ENCODE measurements around the gene PCSK2.

The PCSK2 gene

GRCh38 chr20:17248224-17248623, 21.4 kb downstream of the PCSK2 start:
- DNase-seq (ENCODE audit: low read depth in 2 of 2) = no peak

DNA sequence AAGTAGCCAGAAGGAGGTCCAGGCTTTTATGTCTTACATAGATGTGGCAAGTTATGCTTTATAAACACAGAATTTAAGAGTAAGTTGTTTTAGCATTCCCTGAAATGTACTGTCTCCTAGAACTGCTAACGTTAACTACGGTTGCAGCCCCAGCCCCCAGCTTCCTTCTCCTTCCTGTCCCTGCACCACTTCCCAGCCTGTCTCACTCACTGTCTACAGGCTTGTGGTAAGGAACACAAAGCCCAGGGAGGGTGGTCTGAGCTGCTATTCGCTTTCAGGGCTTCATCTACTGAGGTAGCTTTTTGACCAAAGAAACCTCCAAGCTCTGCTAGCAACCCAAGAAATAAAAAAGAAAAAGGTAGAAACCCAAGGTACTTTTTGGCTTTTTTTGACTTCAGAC, 35.9 kb downstream of the PCSK2 start:
- DNase-seq (ENCODE audit: low read depth in 2 of 2) = no peak

DNA sequence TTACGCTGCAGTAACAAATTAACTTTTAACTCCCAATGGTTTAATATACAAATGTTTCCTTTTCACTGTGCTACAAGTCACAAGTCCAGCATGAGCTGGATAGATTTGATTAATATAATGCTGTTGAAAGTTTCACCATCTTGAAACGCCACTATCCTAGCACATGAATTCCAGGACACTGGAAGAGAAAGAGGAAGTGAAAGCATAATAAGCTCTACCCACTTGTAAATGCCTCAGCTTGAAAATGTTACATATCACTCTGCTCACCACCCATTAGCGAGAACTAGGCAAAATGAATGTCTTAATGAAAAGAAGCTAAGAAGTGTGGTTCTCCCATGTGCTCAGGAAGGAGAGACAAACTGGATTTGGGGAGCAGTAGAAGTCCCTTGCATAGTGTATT, 46.9 kb downstream of the PCSK2 start:
- no peak for DNase-seq (ENCODE audit: low read depth in 2 of 2)

- no peak for DNase-seq (ENCODE audit: low read depth in 2 of 2)
Observed at GRCh38 chr20:17276101-17276500, 49.3 kb downstream of the PCSK2 start.

DNA sequence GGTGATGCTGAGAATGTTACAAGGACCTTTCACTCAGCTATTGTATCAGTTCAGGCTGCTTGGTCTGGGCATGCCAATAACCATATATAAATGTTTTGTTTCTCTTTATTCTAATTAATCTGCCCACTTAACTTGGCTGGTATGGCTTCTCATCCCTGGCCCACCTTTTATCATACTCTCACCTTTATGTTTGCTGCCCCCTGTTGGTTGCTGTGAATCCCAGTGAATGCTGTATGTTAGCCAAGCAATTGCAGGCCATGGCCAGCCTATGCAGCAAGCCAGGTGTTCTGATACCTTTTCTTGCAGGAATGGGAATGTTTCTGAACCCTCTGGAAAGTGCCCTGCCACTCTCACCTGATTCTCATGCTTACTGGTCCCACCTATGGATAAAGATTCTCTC, 54.6 kb downstream of the PCSK2 start:
- no peak for DNase-seq (ENCODE audit: low read depth in 2 of 2)

- no peak for DNase-seq (ENCODE audit: low read depth in 2 of 2)
Observed at GRCh38 chr20:17282501-17282900, 55.7 kb downstream of the PCSK2 start.

DNA sequence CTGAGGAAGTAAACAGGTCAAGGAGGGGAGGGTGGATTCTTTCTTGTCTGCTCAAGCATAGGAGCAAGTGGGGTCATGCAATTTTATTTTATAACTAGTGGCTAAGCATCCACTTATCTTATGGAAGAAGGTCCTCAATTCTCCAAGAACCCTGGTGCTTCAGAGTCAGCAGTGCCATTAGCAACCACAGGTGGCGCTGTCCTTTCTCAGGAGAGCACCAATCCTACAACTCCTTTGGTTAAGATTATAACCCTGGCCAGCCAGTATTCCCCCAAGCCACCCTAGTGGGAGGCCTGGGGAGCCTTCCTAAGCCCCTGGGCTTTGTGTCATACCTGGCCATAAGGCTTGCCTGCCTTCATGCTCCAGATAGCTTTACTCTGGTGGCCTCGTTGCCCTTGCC, 60.7 kb downstream of the PCSK2 start:
- no peak for DNase-seq (ENCODE audit: low read depth in 2 of 2)

DNA sequence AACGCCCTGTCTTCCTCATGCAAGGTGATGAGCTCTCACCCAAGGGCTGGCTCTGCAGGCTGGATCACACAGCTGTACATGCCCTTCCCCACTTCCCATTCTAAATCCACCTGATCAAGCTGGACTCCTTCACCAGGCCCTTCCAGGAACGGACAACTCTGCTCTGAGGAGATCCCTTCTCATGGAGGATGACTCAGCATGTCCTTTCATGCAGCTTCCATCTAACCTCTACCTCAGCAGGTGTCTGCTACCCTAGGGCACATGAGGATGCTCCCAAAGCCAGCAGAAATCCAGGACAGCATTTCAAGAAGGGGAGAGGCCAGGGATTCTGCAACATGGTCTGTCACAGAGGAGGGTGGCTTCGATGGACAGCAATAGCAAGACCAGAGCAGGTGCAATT, 61.2 kb downstream of the PCSK2 start:
- DNase-seq (ENCODE audit: low read depth in 2 of 2) = no peak

- no peak for DNase-seq (ENCODE audit: low read depth in 2 of 2)
Observed at GRCh38 chr20:17295151-17295726, 68.4 kb downstream of the PCSK2 start.

- no peak for DNase-seq (ENCODE audit: low read depth in 2 of 2)
Observed at GRCh38 chr20:17295991-17296390, 69.2 kb downstream of the PCSK2 start.

- DNase-seq (ENCODE audit: low read depth in 2 of 2) = no peak
Observed at GRCh38 chr20:17298171-17298570, 71.3 kb downstream of the PCSK2 start.

GRCh38 chr20:17298751-17299150, 71.9 kb downstream of the PCSK2 start:
- no peak for DNase-seq (ENCODE audit: low read depth in 2 of 2)

GRCh38 chr20:17300113-17300512, 73.3 kb downstream of the PCSK2 start:
- no peak for DNase-seq (ENCODE audit: low read depth in 2 of 2)

DNA sequence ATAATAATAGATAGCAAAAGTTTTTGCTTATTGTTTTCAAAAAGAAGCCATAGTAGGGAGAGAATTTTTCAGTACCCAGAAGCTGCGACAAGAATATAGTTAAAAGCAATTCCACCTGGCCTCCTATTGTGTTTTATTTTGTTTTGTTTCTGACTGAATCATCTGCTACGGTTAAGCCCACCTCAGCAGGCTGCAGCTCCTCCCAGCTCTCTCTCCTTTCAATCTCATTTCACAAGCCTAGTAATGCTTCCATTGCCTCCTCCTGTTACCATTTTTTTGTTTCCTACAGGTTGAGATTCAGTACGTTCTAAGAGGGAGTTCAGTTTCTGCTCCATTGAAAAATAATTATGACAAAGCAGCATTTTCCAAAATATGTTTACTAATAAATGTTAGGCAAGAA, 77.9 kb downstream of the PCSK2 start:
- DNase-seq (ENCODE audit: low read depth in 2 of 2) = no peak

GRCh38 chr20:17306427-17306826, 79.6 kb downstream of the PCSK2 start:
- no peak for DNase-seq (ENCODE audit: low read depth in 2 of 2)

GRCh38 chr20:17314264-17314663, 87.4 kb downstream of the PCSK2 start:
- DNase-seq (ENCODE audit: low read depth in 2 of 2) = no peak

DNA sequence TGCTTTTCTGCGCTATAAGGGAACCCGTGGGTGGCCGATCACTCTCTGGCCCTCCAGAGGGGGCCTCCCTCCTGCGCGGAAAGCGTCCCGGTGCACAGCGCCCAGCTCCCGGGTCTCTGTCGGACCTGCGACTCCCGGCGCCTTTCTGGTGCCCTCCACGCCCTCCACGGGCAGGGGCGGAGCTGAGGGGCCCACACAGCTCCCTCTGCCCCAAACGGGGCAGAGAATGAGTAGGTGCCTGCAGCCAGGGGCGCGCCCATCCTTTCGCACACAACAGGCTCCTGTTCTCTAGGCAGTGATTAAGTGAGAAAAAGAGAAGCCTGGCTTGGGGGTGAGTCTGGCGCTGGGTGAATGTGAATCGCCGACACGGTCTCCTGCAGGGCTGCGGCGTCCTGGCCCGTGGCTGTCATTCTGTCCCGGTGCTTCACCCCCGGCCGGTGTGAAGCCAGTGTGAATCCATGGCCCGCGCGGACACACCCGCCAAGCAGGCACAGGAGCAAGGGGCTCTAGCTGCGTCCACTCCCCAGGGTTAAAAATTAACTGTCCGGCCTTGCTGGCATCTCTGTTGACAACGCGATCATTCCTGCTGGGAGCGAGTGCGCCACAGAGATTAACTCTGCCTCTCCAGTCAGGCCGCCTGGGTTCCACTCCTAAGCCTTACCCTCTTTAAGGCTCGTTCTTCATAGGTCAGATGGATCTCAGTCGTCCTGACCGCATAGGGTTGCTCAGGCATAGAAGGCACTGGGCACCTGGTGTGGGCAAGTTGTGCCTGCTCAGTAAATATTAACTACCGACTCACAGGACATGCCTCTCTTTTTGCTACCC, 88.8 kb downstream of the PCSK2 start:
- no peak for DNase-seq (ENCODE audit: low read depth in 2 of 2)

DNA sequence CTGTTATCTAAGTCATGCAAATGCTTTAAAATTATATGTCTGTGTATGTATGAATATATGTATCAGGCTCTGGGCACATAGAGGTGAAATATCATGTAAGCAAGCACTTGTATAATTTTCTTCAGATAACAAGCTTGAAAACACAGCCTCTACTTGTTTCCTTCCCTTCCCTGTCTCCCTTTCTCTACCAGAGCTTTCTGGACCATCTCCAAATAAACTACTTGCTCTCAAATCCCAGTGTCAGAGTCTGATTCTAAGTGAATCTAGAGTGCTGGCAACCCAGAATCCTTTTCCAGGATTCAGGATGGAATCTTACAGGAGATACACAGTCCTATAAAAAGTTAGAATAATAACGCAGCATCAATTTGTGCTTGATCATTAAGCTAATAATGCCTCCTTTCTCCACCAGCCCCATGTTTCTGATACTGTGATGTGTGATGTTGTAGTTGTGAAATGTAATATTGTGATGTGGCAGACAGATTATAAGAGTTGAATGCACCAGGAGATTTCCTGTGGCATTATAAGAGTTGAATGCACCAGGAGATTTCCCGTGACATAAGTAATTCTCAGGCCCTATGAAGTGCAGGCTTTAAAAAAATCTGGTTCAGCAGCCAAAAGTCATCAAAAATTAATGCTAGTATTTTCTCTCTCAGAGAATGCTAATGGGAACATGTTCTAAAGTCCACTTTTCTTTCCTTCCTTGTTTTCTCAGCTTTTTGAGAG, 89.6 kb downstream of the PCSK2 start:
- no peak for DNase-seq (ENCODE audit: low read depth in 2 of 2)

DNA sequence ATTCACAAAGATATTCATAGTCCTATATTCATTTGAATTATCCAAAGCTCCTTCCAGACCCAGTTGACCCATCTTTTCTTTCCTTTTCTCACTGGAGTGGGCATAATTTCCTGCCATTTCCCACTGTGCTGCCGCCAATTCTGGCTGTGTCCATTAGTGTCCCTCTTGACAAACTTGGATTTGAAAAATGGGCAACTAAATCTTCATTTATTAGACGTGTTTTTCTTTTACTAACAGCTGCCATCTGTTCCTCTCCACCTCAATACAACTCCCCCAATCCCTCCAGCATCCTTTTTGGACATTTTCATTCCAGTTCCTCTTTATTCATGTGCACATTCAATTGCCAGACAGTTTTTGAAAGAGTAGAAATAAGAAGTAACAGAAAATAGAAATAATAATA, 90.5 kb downstream of the PCSK2 start:
- DNase-seq (ENCODE audit: low read depth in 2 of 2) = no peak

- DNase-seq (ENCODE audit: low read depth in 2 of 2) = no peak
Observed at GRCh38 chr20:17320456-17320855, 93.6 kb downstream of the PCSK2 start.

GRCh38 chr20:17326096-17326495, 99.3 kb downstream of the PCSK2 start:
- DNase-seq (ENCODE audit: low read depth in 2 of 2) = no peak

DNA sequence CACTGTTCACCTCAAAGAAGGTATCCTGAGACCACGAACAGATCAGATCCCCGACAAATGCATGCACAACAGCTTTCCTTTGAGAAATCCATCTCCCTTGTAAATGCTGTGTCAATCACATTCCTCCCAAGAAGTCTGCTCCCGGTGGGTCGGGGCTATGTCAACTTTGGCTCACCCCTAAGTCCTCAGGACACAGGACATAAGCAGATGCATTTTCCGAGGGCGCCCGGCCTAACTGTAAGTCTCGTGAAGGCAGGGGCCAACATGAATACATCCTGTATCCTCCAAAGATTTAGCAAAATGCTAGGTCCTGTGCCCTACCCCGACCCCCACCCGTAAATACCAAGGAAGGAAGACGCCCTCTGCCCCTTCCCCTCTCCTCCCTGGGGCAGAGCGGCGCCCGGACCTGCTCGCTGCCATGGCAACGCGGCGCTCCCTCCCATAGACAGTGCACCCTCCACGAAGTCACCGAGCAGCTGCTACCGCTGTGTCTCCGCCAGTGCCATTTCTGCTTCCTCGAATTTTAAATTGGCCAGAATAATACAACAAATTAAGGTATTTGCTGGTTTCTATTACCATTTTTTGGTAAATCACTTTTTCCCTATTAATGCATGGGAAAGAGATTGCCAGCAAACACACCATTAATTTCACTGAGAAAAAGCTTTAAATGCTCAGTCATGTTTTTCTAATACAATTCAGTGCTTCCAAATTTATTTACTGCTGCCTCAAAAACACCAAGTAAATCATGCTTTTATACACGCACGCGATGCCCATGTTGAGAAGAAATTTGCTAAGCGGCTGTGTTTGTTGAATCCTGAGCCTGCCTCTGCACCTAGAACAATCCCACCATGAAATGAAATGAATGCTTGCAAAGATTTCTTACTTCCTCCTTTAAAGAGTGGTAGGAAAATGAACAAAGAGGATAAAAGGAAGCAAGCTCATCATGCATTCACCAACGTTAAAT, 100.6 kb downstream of the PCSK2 start:
- no peak for DNase-seq (ENCODE audit: low read depth in 2 of 2)

Data from stimulated activated CD4-positive, alpha-beta T cell treated with anti-CD3 and anti-CD28 coated beads, Interleukin-1b, Interleukin-23, amount 100 ng/mL, for 1 hour (primary cell).